ENCODE results near the gene ELOVL1. TPM values are rescaled to one million over a fixed set of nuclear protein-coding genes. Genes with fewer than 3 reads are reported as not detected.

Gene ELOVL1
- total RNA-seq, 6 experiments from 2014 or later = 19.9 to 38.3 (median 29.2) TPM

- ATAC-seq = no peak
- intact Hi-C loops (cut with DNase I) = no loop called here
- Histone ChIP-seq H3K27me3 (no peaks in the 10 kb centered on the region), H3K4me3 (no peak overlapping the region), H3K27ac (no peak overlapping the region), H3K4me1 (no peaks in the 10 kb centered on the region), H3K9me3 (no peaks in the 10 kb centered on the region), H3K36me3 (no peaks in the 10 kb centered on the region)
- 86% methylated on average over 1 of the region's 1 CpG for WGBS (ENCODE audit: insufficient coverage, low coverage, low lambda C conversion rate, missing lambda C conversion rate)
- TF ChIP-seq, protein P1, sequence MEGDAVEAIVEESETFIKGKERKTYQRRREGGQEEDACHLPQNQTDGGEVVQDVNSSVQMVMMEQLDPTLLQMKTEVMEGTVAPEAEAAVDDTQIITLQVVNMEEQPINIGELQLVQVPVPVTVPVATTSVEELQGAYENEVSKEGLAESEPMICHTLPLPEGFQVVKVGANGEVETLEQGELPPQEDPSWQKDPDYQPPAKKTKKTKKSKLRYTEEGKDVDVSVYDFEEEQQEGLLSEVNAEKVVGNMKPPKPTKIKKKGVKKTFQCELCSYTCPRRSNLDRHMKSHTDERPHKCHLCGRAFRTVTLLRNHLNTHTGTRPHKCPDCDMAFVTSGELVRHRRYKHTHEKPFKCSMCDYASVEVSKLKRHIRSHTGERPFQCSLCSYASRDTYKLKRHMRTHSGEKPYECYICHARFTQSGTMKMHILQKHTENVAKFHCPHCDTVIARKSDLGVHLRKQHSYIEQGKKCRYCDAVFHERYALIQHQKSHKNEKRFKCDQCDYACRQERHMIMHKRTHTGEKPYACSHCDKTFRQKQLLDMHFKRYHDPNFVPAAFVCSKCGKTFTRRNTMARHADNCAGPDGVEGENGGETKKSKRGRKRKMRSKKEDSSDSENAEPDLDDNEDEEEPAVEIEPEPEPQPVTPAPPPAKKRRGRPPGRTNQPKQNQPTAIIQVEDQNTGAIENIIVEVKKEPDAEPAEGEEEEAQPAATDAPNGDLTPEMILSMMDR (IDR thresholded peaks at IDR 0.05) = no peak
- TF ChIP-seq POLR2A (IDR thresholded peaks at IDR 0.05) = no peak
- DNase-seq = no peak
These were observed 40.1 kb downstream of the ELOVL1 start for GRCh38 chr1:43327549-43328292.

GRCh38 chr1:43325381-43325780 lies 42.4 kb downstream of the ELOVL1 start:
- DNase-seq = no peak
- Histone ChIP-seq H3K27ac (no peak overlapping the region), H3K36me3 (no peaks in the 10 kb centered on the region), H3K4me3 (no peak overlapping the region), H3K4me1 (no peaks in the 10 kb centered on the region), H3K27me3 (no peaks in the 10 kb centered on the region), H3K9me3 (no peaks in the 10 kb centered on the region)
- no peak for ATAC-seq
- intact Hi-C loops (cut with DNase I) = no loop called here
- no peak for TF ChIP-seq POLR2A (IDR thresholded peaks at IDR 0.05)
- TF ChIP-seq, protein P1 (IDR thresholded peaks at IDR 0.05) = no peak

GRCh38 chr1:43324810-43325209 lies 43.0 kb downstream of the ELOVL1 start:
- intact Hi-C loops (cut with DNase I) = no loop called here
- no peak for DNase-seq
- no peaks in the 10 kb centered on the region for H3K4me1 ChIP-seq
- no peaks in the 10 kb centered on the region for H3K9me3 ChIP-seq
- no peaks in the 10 kb centered on the region for H3K36me3 ChIP-seq
- TF ChIP-seq, protein P1 (IDR thresholded peaks at IDR 0.05) = no peak
- no peak for TF ChIP-seq POLR2A (IDR thresholded peaks at IDR 0.05)
- no peak overlapping the region for H3K4me3 ChIP-seq
- WGBS (ENCODE audit: insufficient coverage, low coverage, low lambda C conversion rate, missing lambda C conversion rate) = 83% methylated on average over 1 of the region's 1 CpG
- no peak for ATAC-seq
- no peaks in the 10 kb centered on the region for H3K27me3 ChIP-seq
- H3K27ac ChIP-seq = no peak overlapping the region

DNA sequence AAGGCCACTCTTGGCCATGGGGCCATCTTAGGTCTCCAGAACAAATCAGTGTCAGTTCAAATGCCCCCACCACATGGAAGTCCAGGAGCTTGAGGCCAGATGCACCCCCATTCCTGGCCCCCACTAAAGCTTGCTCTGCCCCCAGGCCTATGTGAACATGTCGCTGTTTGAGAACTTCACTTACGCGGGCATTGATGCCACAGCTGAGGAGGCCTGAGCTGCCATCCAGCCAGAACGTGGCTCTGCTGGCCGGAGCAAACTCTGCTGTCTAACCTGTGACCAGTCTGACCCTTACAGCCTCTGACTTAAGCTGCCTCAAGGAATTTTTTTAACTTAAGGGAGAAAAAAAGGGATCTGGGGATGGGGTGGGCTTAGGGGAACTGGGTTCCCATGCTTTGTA lies 45.3 kb downstream of the ELOVL1 start:
- Histone ChIP-seq H3K4me3 (no peak overlapping the region), H3K27ac (no peak overlapping the region), H3K27me3 (no peaks in the 10 kb centered on the region), H3K4me1 (no peaks in the 10 kb centered on the region), H3K36me3 (no peaks in the 10 kb centered on the region), H3K9me3 (no peaks in the 10 kb centered on the region)
- TF ChIP-seq, protein P1 (IDR thresholded peaks at IDR 0.05) = no peak
- no peak for TF ChIP-seq POLR2A (IDR thresholded peaks at IDR 0.05)
- intact Hi-C loops (cut with DNase I) = no loop called here
- DNase-seq = peak in 1 of 3 donors; percentile 24
- WGBS (ENCODE audit: insufficient coverage, low coverage, low lambda C conversion rate, missing lambda C conversion rate) = 86% methylated on average over 4 of the region's 5 CpGs
- no peak for ATAC-seq
